ENCODE data around the gene GPC5.

The GPC5 gene

GRCh38 chr13:91554101-91554500, 155.7 kb downstream of the GPC5 start:
- Histone ChIP-seq H3K18ac (ENCODE audit: low read depth in 1 of 2, low read length in 2 of 2) (no peak overlapping the region), H2AFZ (ENCODE audit: low read depth, low read length) (no peak overlapping the region), H3K9me3 (ENCODE audit: control insufficient read depth, low read length) (peaks cover 14% of the 10 kb centered on the region), H3K14ac (ENCODE audit: low read length in 2 of 2) (no peak overlapping the region), H4K91ac (ENCODE audit: low read length) (no peak overlapping the region), H3K23ac (ENCODE audit: low read length in 2 of 2) (no peak overlapping the region), H2BK12ac (ENCODE audit: low read length in 2 of 2) (no peak overlapping the region), H3K27me3 (ENCODE audit: control insufficient read depth in 1 of 2, insufficient read depth in 1 of 2, low read length in 2 of 2) (no peaks in the 10 kb centered on the region), H3K4me1 (ENCODE audit: control insufficient read depth, insufficient read depth, low read depth, low read length) (no peaks in the 10 kb centered on the region), H2BK5ac (ENCODE audit: low read depth, low read length, poor library complexity, severe bottlenecking) (no peak overlapping the region), H2BK15ac (ENCODE audit: low read depth, poor library complexity, severe bottlenecking) (no peak overlapping the region), H3K79me1 (replicated peaks; ENCODE audit: low read length, poor library complexity, severe bottlenecking) (no peaks in the 10 kb centered on the region), H2BK120ac (ENCODE audit: low read depth, low read length) (no peak overlapping the region), H3K4me3 (ENCODE audit: insufficient read depth in 1 of 2, low read depth in 1 of 2, low read length in 2 of 2) (no peak overlapping the region), H3K27ac (ENCODE audit: low read length, poor library complexity, severe bottlenecking) (no peak overlapping the region), H3K4me2 (ENCODE audit: low read length, poor library complexity, severe bottlenecking) (no peak overlapping the region), H3K36me3 (ENCODE audit: control insufficient read depth in 1 of 2, insufficient read depth in 2 of 2, low read depth in 1 of 2, low read length in 2 of 2) (no peaks in the 10 kb centered on the region), H2AK5ac (ENCODE audit: low read length, severe bottlenecking) (no peak overlapping the region), H3K4ac (ENCODE audit: low read depth in 1 of 2, low read length in 2 of 2) (no peak overlapping the region), H3K9ac (ENCODE audit: low read length) (no peak overlapping the region), H4K8ac (ENCODE audit: low read length) (no peak overlapping the region)
- DNase-seq, result no peak
- WGBS, result 38% methylated on average over 1 of the region's 1 CpG

GRCh38 chr13:91557328-91558090, 159.1 kb downstream of the GPC5 start:
- Histone ChIP-seq H3K14ac (ENCODE audit: low read length in 2 of 2) (no peak overlapping the region), H4K8ac (ENCODE audit: low read length) (no peak overlapping the region), H2AFZ (ENCODE audit: low read depth, low read length) (no peak overlapping the region), H3K9me3 (ENCODE audit: control insufficient read depth, low read length) (peaks cover 14% of the 10 kb centered on the region), H3K18ac (ENCODE audit: low read depth in 1 of 2, low read length in 2 of 2) (no peak overlapping the region), H3K9ac (ENCODE audit: low read length) (no peak overlapping the region), H3K79me1 (replicated peaks; ENCODE audit: low read length, poor library complexity, severe bottlenecking) (no peaks in the 10 kb centered on the region), H3K23ac (ENCODE audit: low read length in 2 of 2) (no peak overlapping the region), H2AK5ac (ENCODE audit: low read length, severe bottlenecking) (no peak overlapping the region), H4K91ac (ENCODE audit: low read length) (no peak overlapping the region), H2BK5ac (ENCODE audit: low read depth, low read length, poor library complexity, severe bottlenecking) (no peak overlapping the region), H2BK120ac (ENCODE audit: low read depth, low read length) (no peak overlapping the region), H3K4me3 (ENCODE audit: insufficient read depth in 1 of 2, low read depth in 1 of 2, low read length in 2 of 2) (no peak overlapping the region), H3K4ac (ENCODE audit: low read depth in 1 of 2, low read length in 2 of 2) (no peak overlapping the region), H3K4me2 (ENCODE audit: low read length, poor library complexity, severe bottlenecking) (no peak overlapping the region), H2BK15ac (ENCODE audit: low read depth, poor library complexity, severe bottlenecking) (no peak overlapping the region), H3K36me3 (ENCODE audit: control insufficient read depth in 1 of 2, insufficient read depth in 2 of 2, low read depth in 1 of 2, low read length in 2 of 2) (no peaks in the 10 kb centered on the region), H3K27ac (ENCODE audit: low read length, poor library complexity, severe bottlenecking) (no peak overlapping the region), H2BK12ac (ENCODE audit: low read length in 2 of 2) (no peak overlapping the region), H3K27me3 (ENCODE audit: control insufficient read depth in 1 of 2, insufficient read depth in 1 of 2, low read length in 2 of 2) (no peaks in the 10 kb centered on the region), H3K4me1 (ENCODE audit: control insufficient read depth, insufficient read depth, low read depth, low read length) (no peaks in the 10 kb centered on the region)
- peak; percentile 10 for DNase-seq
- whole genome bisulfite sequencing, result 48% methylated on average over 5 of the region's 5 CpGs

GRCh38 chr13:91563799-91564198, 165.4 kb downstream of the GPC5 start:
- Histone ChIP-seq H2AK5ac (ENCODE audit: low read length, severe bottlenecking) (no peak overlapping the region), H2AFZ (ENCODE audit: low read depth, low read length) (no peak overlapping the region), H3K18ac (ENCODE audit: low read depth in 1 of 2, low read length in 2 of 2) (no peak overlapping the region), H2BK12ac (ENCODE audit: low read length in 2 of 2) (no peak overlapping the region), H3K36me3 (ENCODE audit: control insufficient read depth in 1 of 2, insufficient read depth in 2 of 2, low read depth in 1 of 2, low read length in 2 of 2) (no peaks in the 10 kb centered on the region), H2BK120ac (ENCODE audit: low read depth, low read length) (no peak overlapping the region), H4K8ac (ENCODE audit: low read length) (no peak overlapping the region), H3K27ac (ENCODE audit: low read length, poor library complexity, severe bottlenecking) (no peak overlapping the region), H2BK5ac (ENCODE audit: low read depth, low read length, poor library complexity, severe bottlenecking) (no peak overlapping the region), H3K79me1 (replicated peaks; ENCODE audit: low read length, poor library complexity, severe bottlenecking) (no peaks in the 10 kb centered on the region), H3K27me3 (ENCODE audit: control insufficient read depth in 1 of 2, insufficient read depth in 1 of 2, low read length in 2 of 2) (no peaks in the 10 kb centered on the region), H4K91ac (ENCODE audit: low read length) (no peak overlapping the region), H3K4ac (ENCODE audit: low read depth in 1 of 2, low read length in 2 of 2) (no peak overlapping the region), H3K9ac (ENCODE audit: low read length) (no peak overlapping the region), H3K9me3 (ENCODE audit: control insufficient read depth, low read length) (no peaks in the 10 kb centered on the region), H2BK15ac (ENCODE audit: low read depth, poor library complexity, severe bottlenecking) (no peak overlapping the region), H3K23ac (ENCODE audit: low read length in 2 of 2) (no peak overlapping the region), H3K4me1 (ENCODE audit: control insufficient read depth, insufficient read depth, low read depth, low read length) (no peaks in the 10 kb centered on the region), H3K4me3 (ENCODE audit: insufficient read depth in 1 of 2, low read depth in 1 of 2, low read length in 2 of 2) (no peak overlapping the region), H3K4me2 (ENCODE audit: low read length, poor library complexity, severe bottlenecking) (no peak overlapping the region), H3K14ac (ENCODE audit: low read length in 2 of 2) (no peak overlapping the region)
- WGBS, result 90% methylated on average over 4 of the region's 5 CpGs
- DNase-seq, result no peak

GRCh38 chr13:91564396-91564795, 166.0 kb downstream of the GPC5 start:
- Histone ChIP-seq H2BK15ac (ENCODE audit: low read depth, poor library complexity, severe bottlenecking) (no peak overlapping the region), H4K91ac (ENCODE audit: low read length) (no peak overlapping the region), H3K4me1 (ENCODE audit: control insufficient read depth, insufficient read depth, low read depth, low read length) (no peaks in the 10 kb centered on the region), H3K23ac (ENCODE audit: low read length in 2 of 2) (no peak overlapping the region), H3K14ac (ENCODE audit: low read length in 2 of 2) (no peak overlapping the region), H2AFZ (ENCODE audit: low read depth, low read length) (no peak overlapping the region), H2BK12ac (ENCODE audit: low read length in 2 of 2) (no peak overlapping the region), H3K4me3 (ENCODE audit: insufficient read depth in 1 of 2, low read depth in 1 of 2, low read length in 2 of 2) (no peak overlapping the region), H3K9me3 (ENCODE audit: control insufficient read depth, low read length) (no peaks in the 10 kb centered on the region), H3K27me3 (ENCODE audit: control insufficient read depth in 1 of 2, insufficient read depth in 1 of 2, low read length in 2 of 2) (no peaks in the 10 kb centered on the region), H3K9ac (ENCODE audit: low read length) (no peak overlapping the region), H3K4ac (ENCODE audit: low read depth in 1 of 2, low read length in 2 of 2) (no peak overlapping the region), H3K27ac (ENCODE audit: low read length, poor library complexity, severe bottlenecking) (no peak overlapping the region), H4K8ac (ENCODE audit: low read length) (no peak overlapping the region), H2BK120ac (ENCODE audit: low read depth, low read length) (no peak overlapping the region), H2AK5ac (ENCODE audit: low read length, severe bottlenecking) (no peak overlapping the region), H3K79me1 (replicated peaks; ENCODE audit: low read length, poor library complexity, severe bottlenecking) (no peaks in the 10 kb centered on the region), H3K4me2 (ENCODE audit: low read length, poor library complexity, severe bottlenecking) (no peak overlapping the region), H2BK5ac (ENCODE audit: low read depth, low read length, poor library complexity, severe bottlenecking) (no peak overlapping the region), H3K18ac (ENCODE audit: low read depth in 1 of 2, low read length in 2 of 2) (no peak overlapping the region), H3K36me3 (ENCODE audit: control insufficient read depth in 1 of 2, insufficient read depth in 2 of 2, low read depth in 1 of 2, low read length in 2 of 2) (no peaks in the 10 kb centered on the region)
- DNase-seq, result no peak
- WGBS, result 98% methylated on average over 3 of the region's 4 CpGs
